Sigmoid colon (tissue), 7 donors: ENCODE results near the gene GOLGA6C. TPM values are rescaled to one million over a fixed set of nuclear protein-coding genes. Genes with fewer than 3 reads are reported as not detected.
"Not testable (repeated sequence)": the region's sequence is repeated elsewhere in the genome, so short reads cannot be mapped to it uniquely, and the experiment has no call there.

Experiments used
- DNase-seq: peaks from one replicate; pipeline ENCODE4 v3.0.0-alpha.2; 2019
- H3K27ac ChIP-seq, 4 donors: fragments of 200-600 bp; sonication (generic); one replicate each; pipeline ENCODE4 v1.5.1; 2016 to 2019; ENCODE audit warnings: mild to moderate bottlenecking in 1 of 4
- H3K27me3 ChIP-seq, 3 donors: fragments of 200-600 bp; sonication (generic); one replicate each; pipeline ENCODE4 v1.5.1; 2019; ENCODE audit warnings: mild to moderate bottlenecking in 1 of 3
- H3K36me3 ChIP-seq, 4 donors: fragments of 200-600 bp; sonication (generic); one replicate each; pipeline ENCODE4 v1.5.1; 2016 to 2019
- H3K4me1 ChIP-seq, 4 donors: fragments of 200-600 bp; sonication (generic); one replicate each; pipeline ENCODE4 v1.5.1; 2017 to 2019
- H3K4me3 ChIP-seq, 4 donors: fragments of 200-600 bp; sonication (generic); one replicate each; pipeline ENCODE4 v1.5.1; 2017 to 2019; ENCODE audit warnings: mild to moderate bottlenecking in 2 of 4, moderate library complexity in 1 of 4
- H3K9me3 ChIP-seq, 4 donors: fragments of 200-600 bp in 3 of 4; sonication (generic) in 3 of 4; one replicate each; pipeline versions ENCODE4 v1.5.1 to v1.6.1; 2013 to 2019
- CTCF ChIP-seq, 4 experiments: fragments of 450-650 bp in 3 of 4; fragments of 200-600 bp in 1 of 4; IDR thresholded peaks; one replicate each; pipeline ENCODE4 v1.5.1; 2016 to 2019; ENCODE audit warnings: antibody characterized with exemption in 4 of 4, mild to moderate bottlenecking in 3 of 4, moderate library complexity in 2 of 4
- EP300 ChIP-seq, 4 donors: sonication (generic); formaldehyde crosslinking; IDR thresholded peaks; one replicate each; pipeline ENCODE4 v1.6.1; 2017; ENCODE audit warnings: antibody characterized with exemption in 4 of 4
- POLR2A ChIP-seq, 2 donors: fragments of 450-650 bp; IDR thresholded peaks; one replicate each; pipeline ENCODE4 v1.6.1; 2016; ENCODE audit warnings: antibody characterized with exemption in 2 of 2, mild to moderate bottlenecking in 2 of 2, moderate library complexity in 2 of 2
- POLR2AphosphoS5 ChIP-seq, 4 donors: sonication (generic); formaldehyde crosslinking; IDR thresholded peaks; one replicate each; pipeline ENCODE4 v1.6.1; 2017; ENCODE audit warnings: antibody characterized with exemption in 4 of 4
- WGBS, 2 donors: extraction: QIAGEN DNeasy Blood & Tissue Kit; methylation state at CpG; one replicate each; pipeline ENCODE4 v1.1.7; 2013; 5-methylcytosine and 5-hydroxymethylcytosine counted together
- intact Hi-C: fragments of 100-400 bp; cut with DNase I; formaldehyde crosslinking; loops from one replicate; pipeline ENCODE4 v1.15.1; 2023
- polyA plus RNA-seq, 3 donors: library from polyadenylated mRNA; stranded (reverse); fragments of 200-250 nt; gene quantifications; one replicate each; pipeline ENCODE4 v1.2.3, GENCODE V29; 2013
- total RNA-seq, 4 donors: library from RNA; depleted of rRNA; stranded (reverse); fragments of >200 nt; gene quantifications; one replicate each; pipeline ENCODE4 v1.1.0, GENCODE V29; 2016
- donor health status: healthy with polysubstance abuse.
- donor health status: Bipolar disorder and iron deficiency.
- donor health status: healthy.

The GOLGA6C gene
- under 1 TPM in 1 of 4 donors, not detected in 3; 0.33 TPM for total RNA-seq
- polyA plus RNA-seq: not detected

DNA sequence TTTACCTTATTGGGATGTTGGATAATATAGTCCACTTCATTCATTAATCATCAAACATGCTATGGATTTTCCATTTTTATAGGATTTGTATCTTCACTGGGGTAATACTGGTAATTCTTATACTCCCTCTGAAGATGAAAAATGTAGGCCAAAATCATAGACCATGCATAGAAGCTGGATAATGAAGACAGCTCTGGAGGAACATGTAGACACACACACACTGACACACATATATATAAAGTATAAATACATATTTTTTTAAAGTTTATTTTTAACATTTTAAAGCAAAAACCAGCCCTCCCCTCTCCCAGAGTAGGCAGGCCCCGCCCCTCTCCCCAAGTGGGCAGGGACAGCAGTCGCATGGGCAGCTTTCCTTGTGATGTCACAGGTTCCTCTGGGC, at the start of gene GOLGA6C:
GOLGA6C (plus strand) TSS at position 301 of the 400 bp plus-strand sequence. CDS start 265 bp downstream, outside the sequence.
- DNase-seq, H3K9me3 ChIP-seq, H3K27me3 ChIP-seq, H3K4me3 ChIP-seq, H3K27ac ChIP-seq, H3K4me1 ChIP-seq, intact Hi-C loops, H3K36me3 ChIP-seq: not testable (repeated sequence)
- no CpG with 5 or more reads among the region's 2 CpGs for WGBS, 2 donors

DNA sequence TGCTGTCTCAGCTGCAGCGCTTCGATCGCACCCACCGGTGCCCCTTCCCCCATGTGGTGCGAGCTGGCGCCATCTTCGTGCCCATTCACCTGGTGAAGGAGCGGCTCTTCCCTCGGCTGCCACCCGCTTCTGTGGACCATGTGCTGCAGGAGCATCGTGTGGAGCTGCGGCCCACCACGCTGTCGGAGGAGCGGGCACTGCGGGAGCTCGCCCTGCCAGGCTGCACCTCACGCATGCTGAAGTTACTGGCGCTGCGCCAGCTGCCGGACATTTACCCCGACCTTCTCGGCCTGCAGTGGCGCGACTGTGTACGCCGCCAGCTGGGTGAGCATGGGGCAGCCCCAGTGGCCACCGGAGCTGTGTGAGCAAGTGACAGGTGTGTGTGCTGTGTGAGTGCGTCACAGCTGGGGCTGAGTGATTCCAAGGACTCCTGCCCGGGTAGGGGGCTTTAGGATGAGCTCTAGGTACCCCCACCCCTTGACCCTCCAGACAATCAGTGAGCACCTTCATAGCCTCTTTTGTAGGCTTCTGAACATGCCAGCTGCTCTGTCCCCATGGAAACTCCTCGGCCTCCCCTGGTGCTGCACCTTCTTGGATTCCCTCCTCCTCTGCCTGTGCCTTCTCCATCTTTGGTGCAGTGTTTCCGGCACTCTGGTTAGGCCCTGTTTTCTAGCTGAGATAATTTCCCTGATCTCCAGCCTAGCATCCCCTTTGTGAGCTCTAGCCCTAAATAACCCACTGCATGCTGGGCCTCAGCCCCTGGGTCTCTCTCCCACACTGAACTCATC, 49.4 kb upstream of the GOLGA6C start:
- DNase-seq: no peak
- no peak for TF ChIP-seq EP300 (IDR thresholded peaks at IDR 0.05)
- TF ChIP-seq POLR2AphosphoS5 (IDR thresholded peaks at IDR 0.05): no peak
- no peak for TF ChIP-seq CTCF (IDR thresholded peaks at IDR 0.05)
- TF ChIP-seq POLR2A (IDR thresholded peaks at IDR 0.05): no peak
- WGBS, 2 donors: 89 to 90% methylated on average over 32 of the region's 32 CpGs
- no peaks in the 10 kb centered on the region for H3K9me3 ChIP-seq
- no peaks in the 10 kb centered on the region for H3K27me3 ChIP-seq
- intact Hi-C loops: loop anchor here (10.0 kb wide), 1 partner anchor 246 kb away; the partner anchor contains the start of gene SIN3A
- H3K27ac ChIP-seq: no peak overlapping the region
- peaks cover 0 to 52% (median 36%) of the 10 kb centered on the region in 4 donors for H3K4me1 ChIP-seq
- no peak overlapping the region for H3K4me3 ChIP-seq
- peaks cover 16 to 77% (median 55%) of the 10 kb centered on the region in 4 donors for H3K36me3 ChIP-seq

GRCh38 chr15:75209289-75209676, 48.9 kb upstream of the GOLGA6C start:
- H3K27me3 ChIP-seq: no peaks in the 10 kb centered on the region
- TF ChIP-seq POLR2AphosphoS5 (IDR thresholded peaks at IDR 0.05) (no peak), CTCF (IDR thresholded peaks at IDR 0.05) (no peak), EP300 (IDR thresholded peaks at IDR 0.05) (no peak), POLR2A (IDR thresholded peaks at IDR 0.05) (no peak)
- no peak overlapping the region for H3K27ac ChIP-seq
- no peaks in the 10 kb centered on the region for H3K9me3 ChIP-seq
- intact Hi-C loops: loop anchor here (10.0 kb wide), 1 partner anchor 246 kb away; the partner anchor contains the start of gene SIN3A
- H3K4me3 ChIP-seq: no peak overlapping the region
- DNase-seq: no peak
- peaks cover 0 to 46% (median 30%) of the 10 kb centered on the region in 4 donors for H3K4me1 ChIP-seq
- 70 to 81% methylated on average over 8 of the region's 8 CpGs for WGBS, 2 donors
- peaks cover 16 to 81% (median 55%) of the 10 kb centered on the region in 4 donors for H3K36me3 ChIP-seq

GRCh38 chr15:75210811-75211230, 47.3 kb upstream of the GOLGA6C start:
- 72 to 88% methylated on average over 7 of the region's 7 CpGs for WGBS, 2 donors
- no peak for DNase-seq
- Histone ChIP-seq H3K4me1 (peaks cover 0 to 34% (median 20%) of the 10 kb centered on the region in 4 donors), H3K9me3 (no peaks in the 10 kb centered on the region), H3K4me3 (no peak overlapping the region), H3K27ac (no peak overlapping the region), H3K36me3 (peaks cover 16 to 81% (median 55%) of the 10 kb centered on the region in 4 donors), H3K27me3 (no peaks in the 10 kb centered on the region)
- no peak for TF ChIP-seq POLR2A (IDR thresholded peaks at IDR 0.05)
- no peak for TF ChIP-seq POLR2AphosphoS5 (IDR thresholded peaks at IDR 0.05)
- TF ChIP-seq CTCF (IDR thresholded peaks at IDR 0.05): no peak
- no peak for TF ChIP-seq EP300 (IDR thresholded peaks at IDR 0.05)
- intact Hi-C loops: no loop called here

- intact Hi-C loops: no loop called here
- DNase-seq: no peak
- no peak for TF ChIP-seq CTCF (IDR thresholded peaks at IDR 0.05)
- TF ChIP-seq EP300 (IDR thresholded peaks at IDR 0.05): no peak
- TF ChIP-seq POLR2AphosphoS5 (IDR thresholded peaks at IDR 0.05): no peak
- TF ChIP-seq POLR2A (IDR thresholded peaks at IDR 0.05): no peak
- peaks cover 16 to 74% (median 48%) of the 10 kb centered on the region in 4 donors for H3K36me3 ChIP-seq
- no peak overlapping the region for H3K4me3 ChIP-seq
- H3K27me3 ChIP-seq: no peaks in the 10 kb centered on the region
- H3K4me1 ChIP-seq: peaks cover 0 to 34% (median 20%) of the 10 kb centered on the region in 4 donors
- WGBS, 2 donors: 85% methylated on average over 9 of the region's 9 CpGs
- H3K9me3 ChIP-seq: no peaks in the 10 kb centered on the region
- H3K27ac ChIP-seq: no peak overlapping the region
Measured at GRCh38 chr15:75211436-75212199, 46.5 kb upstream of the GOLGA6C start.
